Esophagus muscularis mucosa (tissue), 3 donors: ENCODE results near the gene HOXB5.

Source experiments
- EP300 ChIP-seq: sonication (generic); formaldehyde crosslinking; IDR thresholded peaks from one replicate; pipeline ENCODE4 v1.6.1; 2017; ENCODE audit warnings: antibody characterized with exemption
- TF ChIP-seq, protein P1 (sequence below), 3 experiments: fragments of 200-600 bp in 2 of 3; fragments of 450-650 bp in 1 of 3; sonication (generic) in 2 of 3; IDR thresholded peaks; one replicate each; pipeline ENCODE4 v1.5.1; 2017 to 2019; ENCODE audit warnings: antibody characterized with exemption in 3 of 3, mild to moderate bottlenecking in 2 of 3, moderate library complexity in 1 of 3

DNA sequence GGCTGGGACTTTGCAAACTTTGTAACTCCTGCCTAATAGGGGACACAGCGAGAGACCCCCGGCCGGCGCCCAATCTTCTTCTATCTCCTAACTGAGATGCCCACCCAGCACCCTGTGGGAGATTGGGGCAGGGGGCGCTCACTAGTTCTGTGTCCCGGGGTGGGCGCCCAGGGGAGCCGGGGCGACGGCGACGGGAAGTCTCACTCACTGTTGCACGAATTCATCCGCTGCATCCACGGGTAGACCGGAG is 3.9 kb upstream of the HOXB5 start:
- TF ChIP-seq, protein P1, sequence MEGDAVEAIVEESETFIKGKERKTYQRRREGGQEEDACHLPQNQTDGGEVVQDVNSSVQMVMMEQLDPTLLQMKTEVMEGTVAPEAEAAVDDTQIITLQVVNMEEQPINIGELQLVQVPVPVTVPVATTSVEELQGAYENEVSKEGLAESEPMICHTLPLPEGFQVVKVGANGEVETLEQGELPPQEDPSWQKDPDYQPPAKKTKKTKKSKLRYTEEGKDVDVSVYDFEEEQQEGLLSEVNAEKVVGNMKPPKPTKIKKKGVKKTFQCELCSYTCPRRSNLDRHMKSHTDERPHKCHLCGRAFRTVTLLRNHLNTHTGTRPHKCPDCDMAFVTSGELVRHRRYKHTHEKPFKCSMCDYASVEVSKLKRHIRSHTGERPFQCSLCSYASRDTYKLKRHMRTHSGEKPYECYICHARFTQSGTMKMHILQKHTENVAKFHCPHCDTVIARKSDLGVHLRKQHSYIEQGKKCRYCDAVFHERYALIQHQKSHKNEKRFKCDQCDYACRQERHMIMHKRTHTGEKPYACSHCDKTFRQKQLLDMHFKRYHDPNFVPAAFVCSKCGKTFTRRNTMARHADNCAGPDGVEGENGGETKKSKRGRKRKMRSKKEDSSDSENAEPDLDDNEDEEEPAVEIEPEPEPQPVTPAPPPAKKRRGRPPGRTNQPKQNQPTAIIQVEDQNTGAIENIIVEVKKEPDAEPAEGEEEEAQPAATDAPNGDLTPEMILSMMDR (IDR thresholded peaks at IDR 0.05): no peak
- TF ChIP-seq EP300: no peak
